GM19328 (cell line): ENCODE results near the gene CCL23.

Experiments used
- ATAC-seq: cut with Tn5 transposase; IDR thresholded peaks from one replicate; pipeline ENCODE4 v1.9.1; 2021; ENCODE audit warnings: mild to moderate bottlenecking, moderate library complexity; ENCODE audit not compliant: unreplicated experiment

CCL23 gene

GRCh38 chr17:35972066-35972465 lies 45.7 kb downstream of the CCL23 start:
- ATAC-seq = no peak

GRCh38 chr17:35969558-35970380 lies 48.0 kb downstream of the CCL23 start:
- no peak for ATAC-seq

GRCh38 chr17:35968520-35969054 lies 49.2 kb downstream of the CCL23 start:
- ATAC-seq = no peak

GRCh38 chr17:35965272-35965671 lies 52.5 kb downstream of the CCL23 start:
- ATAC-seq = no peak

- ATAC-seq = no peak
Observed at GRCh38 chr17:35963663-35964062, 54.1 kb downstream of the CCL23 start.
